Natural killer cell (primary cell): Measurements from ENCODE around the gene COG5. TPM values are rescaled to one million over a fixed set of nuclear protein-coding genes. Genes with fewer than 3 reads are reported as not detected.

Experiments used
- ATAC-seq, 3 donors: fragments of 150-1000 bp in 2 of 3; fragments of 200-7000 bp in 1 of 3; cut with Tn5 transposase; 1 replicate in 1 of 3; 2 replicates in 2 of 3; pipeline ENCODE4 v1.10.0; 2021; ENCODE audit warnings: mild to moderate bottlenecking in 2 of 3, moderate library complexity in 2 of 3
- DNase-seq, 2 donors: peaks; one replicate each; pipeline versions ENCODE4 v3.0.0 to v3.0.0-alpha.2; 2013 to 2021; ENCODE audit warnings: mixed read lengths in 1 of 2
- H3K27ac ChIP-seq: one replicate; pipeline ENCODE4 v1.5.1; 2013; ENCODE audit warnings: mild to moderate bottlenecking, low read length
- H3K27me3 ChIP-seq: one replicate; pipeline ENCODE4 v1.6.1; 2013; ENCODE audit warnings: low read length; ENCODE audit not compliant: control insufficient read depth, insufficient read depth
- H3K36me3 ChIP-seq: one replicate; pipeline ENCODE4 v1.6.1; 2013; ENCODE audit warnings: low read length; ENCODE audit not compliant: control insufficient read depth, insufficient read depth
- H3K4me1 ChIP-seq: one replicate; pipeline ENCODE4 v1.6.1; 2013; ENCODE audit warnings: low read length; ENCODE audit not compliant: control insufficient read depth, insufficient read depth
- H3K4me3 ChIP-seq: one replicate; pipeline ENCODE4 v1.5.1; 2013; ENCODE audit warnings: low read length
- H3K9me3 ChIP-seq: one replicate; pipeline ENCODE4 v1.6.1; 2013; ENCODE audit warnings: low read length; ENCODE audit not compliant: control insufficient read depth, insufficient read depth
- H3K27ac Mint-ChIP-seq, 2 donors: one replicate each; pipeline ENCODE4 v1.8.0; 2022; ENCODE audit warnings: mild to moderate bottlenecking in 2 of 2, mixed read lengths in 2 of 2, moderate library complexity in 1 of 2
- H3K27me3 Mint-ChIP-seq, 2 donors: one replicate each; pipeline ENCODE4 v1.8.0; 2022; ENCODE audit warnings: low read depth in 2 of 2, mixed read lengths in 2 of 2
- H3K36me3 Mint-ChIP-seq: one replicate; pipeline ENCODE4 v1.8.0; 2022; ENCODE audit warnings: mixed read lengths
- H3K4me1 Mint-ChIP-seq, 2 donors: one replicate each; pipeline ENCODE4 v1.8.0; 2022; ENCODE audit warnings: mixed read lengths in 2 of 2
- H3K4me3 Mint-ChIP-seq: one replicate; pipeline ENCODE4 v1.8.0; 2022; ENCODE audit warnings: mild to moderate bottlenecking, moderate library complexity, mixed read lengths
- H3K9me3 Mint-ChIP-seq, 2 donors: one replicate each; pipeline ENCODE4 v1.8.0; 2022; ENCODE audit warnings: mixed read lengths in 2 of 2
- WGBS: methylation state at CpG from one replicate; pipeline ENCODE4 v1.1.7; 2013; ENCODE audit warnings: missing lambda C conversion rate; ENCODE audit not compliant: insufficient coverage; 5-methylcytosine and 5-hydroxymethylcytosine counted together
- intact Hi-C: fragments of 100-400 bp; cut with micrococcal nuclease; formaldehyde crosslinking; loops from one replicate; pipeline ENCODE4 v1.14.2; 2022
- total RNA-seq, 4 donors: library from RNA; stranded (reverse); fragments of 120-200 nt in 1 of 4; gene quantifications; one replicate each; pipeline versions ENCODE4 v1.2.3 to v1.2.4, GENCODE V29; 2013 to 2022
- TF ChIP-seq, protein P1 (sequence below): fragments of 200-600 bp; IDR thresholded peaks from one replicate; pipeline ENCODE4 v1.8.0; 2022; ENCODE audit warnings: antibody characterized with exemption

Gene COG5
- total RNA-seq, 3 donors from 2014 or later (not counting 1 experiment from before 2014, with no cell fraction given), result 49.2 to 54.6 (median 54.2) TPM

DNA sequence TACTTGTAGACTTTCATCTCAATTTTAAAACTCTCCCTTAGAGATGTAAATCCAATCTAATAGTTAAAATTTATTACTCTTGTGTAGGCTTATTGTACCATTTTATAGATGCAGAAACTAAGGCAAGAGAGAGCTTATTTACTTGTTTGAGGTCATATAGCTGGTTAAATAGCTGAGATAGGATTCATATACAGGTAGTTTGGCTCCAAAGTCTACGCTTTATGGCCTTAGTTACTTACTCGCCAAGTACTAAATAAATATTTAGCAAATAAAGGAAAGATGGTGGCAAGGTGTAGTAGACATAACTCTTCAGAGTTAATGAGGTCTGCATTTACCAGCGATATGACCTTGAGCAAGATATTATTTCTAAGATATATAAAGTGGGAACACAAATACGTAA, 308.1 kb downstream of the COG5 start:
- H3K9me3 Mint-ChIP-seq, result no peaks in the 10 kb centered on the region
- H3K4me1 ChIP-seq, result no peaks in the 10 kb centered on the region
- H3K9me3 ChIP-seq, result no peaks in the 10 kb centered on the region
- no peaks in the 10 kb centered on the region for H3K36me3 ChIP-seq
- H3K4me3 Mint-ChIP-seq, result no peak overlapping the region
- H3K27me3 ChIP-seq, result no peaks in the 10 kb centered on the region
- TF ChIP-seq, protein P1, sequence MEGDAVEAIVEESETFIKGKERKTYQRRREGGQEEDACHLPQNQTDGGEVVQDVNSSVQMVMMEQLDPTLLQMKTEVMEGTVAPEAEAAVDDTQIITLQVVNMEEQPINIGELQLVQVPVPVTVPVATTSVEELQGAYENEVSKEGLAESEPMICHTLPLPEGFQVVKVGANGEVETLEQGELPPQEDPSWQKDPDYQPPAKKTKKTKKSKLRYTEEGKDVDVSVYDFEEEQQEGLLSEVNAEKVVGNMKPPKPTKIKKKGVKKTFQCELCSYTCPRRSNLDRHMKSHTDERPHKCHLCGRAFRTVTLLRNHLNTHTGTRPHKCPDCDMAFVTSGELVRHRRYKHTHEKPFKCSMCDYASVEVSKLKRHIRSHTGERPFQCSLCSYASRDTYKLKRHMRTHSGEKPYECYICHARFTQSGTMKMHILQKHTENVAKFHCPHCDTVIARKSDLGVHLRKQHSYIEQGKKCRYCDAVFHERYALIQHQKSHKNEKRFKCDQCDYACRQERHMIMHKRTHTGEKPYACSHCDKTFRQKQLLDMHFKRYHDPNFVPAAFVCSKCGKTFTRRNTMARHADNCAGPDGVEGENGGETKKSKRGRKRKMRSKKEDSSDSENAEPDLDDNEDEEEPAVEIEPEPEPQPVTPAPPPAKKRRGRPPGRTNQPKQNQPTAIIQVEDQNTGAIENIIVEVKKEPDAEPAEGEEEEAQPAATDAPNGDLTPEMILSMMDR, result no peak
- H3K36me3 Mint-ChIP-seq, result no peaks in the 10 kb centered on the region
- ATAC-seq, result no peak
- no peak overlapping the region for H3K4me3 ChIP-seq
- no peaks in the 10 kb centered on the region for H3K27me3 Mint-ChIP-seq
- WGBS, result 100% methylated on average over 1 of the region's 4 CpGs
- no peak overlapping the region for H3K27ac Mint-ChIP-seq
- intact Hi-C loops, result no loop called here
- H3K27ac ChIP-seq, result no peak overlapping the region
- H3K4me1 Mint-ChIP-seq, result peaks cover 0 to 5% of the 10 kb centered on the region in 2 donors
- no peak for DNase-seq

DNA sequence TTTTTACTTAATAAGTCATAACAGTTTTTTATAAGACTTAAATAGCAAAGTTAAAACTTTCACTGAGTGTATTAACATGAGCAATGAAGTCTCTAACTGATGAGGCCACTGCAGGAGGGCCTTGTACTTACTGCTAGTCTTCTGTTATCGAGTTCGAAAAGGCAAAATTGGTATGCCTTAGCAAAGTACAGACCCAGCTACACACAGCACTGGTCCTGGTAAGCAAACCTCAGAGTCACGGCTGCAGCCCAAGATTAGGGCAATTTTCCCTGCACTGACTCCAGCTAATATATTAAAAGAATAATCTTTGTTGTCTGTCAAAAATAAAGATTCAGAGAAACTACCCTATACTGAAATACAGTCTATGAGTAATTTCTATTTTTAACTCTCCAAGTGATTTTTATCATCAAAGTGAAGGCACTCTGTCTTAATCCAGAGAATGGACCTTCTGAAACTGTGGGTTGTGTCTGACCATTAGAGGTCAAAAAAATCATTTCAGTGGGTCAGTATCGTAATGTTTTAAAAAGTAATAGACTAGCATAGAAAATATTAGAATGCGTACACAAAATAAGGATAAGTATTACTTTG, 309.2 kb downstream of the COG5 start:
- intact Hi-C loops, result no loop called here
- no peaks in the 10 kb centered on the region for H3K36me3 ChIP-seq
- Mint-ChIP-seq H3K9me3 (no peaks in the 10 kb centered on the region), H3K27ac (no peak overlapping the region), H3K36me3 (no peaks in the 10 kb centered on the region), H3K4me3 (no peak overlapping the region), H3K27me3 (no peaks in the 10 kb centered on the region), H3K4me1 (peaks cover 0 to 5% of the 10 kb centered on the region in 2 donors)
- H3K27me3 ChIP-seq, result no peaks in the 10 kb centered on the region
- TF ChIP-seq, protein P1, result no peak
- 100% methylated on average over 2 of the region's 5 CpGs for WGBS
- no peaks in the 10 kb centered on the region for H3K4me1 ChIP-seq
- H3K9me3 ChIP-seq, result no peaks in the 10 kb centered on the region
- no peak overlapping the region for H3K4me3 ChIP-seq
- no peak for DNase-seq
- no peak overlapping the region for H3K27ac ChIP-seq
- no peak for ATAC-seq

DNA sequence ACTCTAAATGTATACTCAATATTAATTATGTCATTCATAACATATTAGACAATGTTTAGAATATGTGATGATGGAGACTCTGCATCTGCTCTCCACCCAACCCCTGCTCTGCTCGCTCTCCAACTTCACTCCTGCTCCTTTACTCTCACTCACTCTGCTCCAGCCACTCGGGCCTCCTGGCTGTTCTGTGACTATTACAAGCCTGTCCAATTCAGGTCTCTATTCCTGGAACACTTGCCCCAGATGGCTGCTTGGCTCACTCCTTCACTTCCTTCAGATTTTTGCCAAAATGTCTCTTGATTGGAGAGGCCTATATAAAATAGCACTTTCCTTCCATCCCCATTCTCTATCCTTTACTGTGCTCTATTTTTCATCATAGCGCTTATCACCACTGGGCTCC, 310.1 kb downstream of the COG5 start:
- Histone ChIP-seq H3K27ac (no peak overlapping the region), H3K36me3 (no peaks in the 10 kb centered on the region), H3K4me3 (no peak overlapping the region), H3K27me3 (no peaks in the 10 kb centered on the region), H3K9me3 (no peaks in the 10 kb centered on the region), H3K4me1 (no peaks in the 10 kb centered on the region)
- Mint-ChIP-seq H3K4me3 (no peak overlapping the region), H3K4me1 (peaks cover 0 to 5% of the 10 kb centered on the region in 2 donors), H3K27ac (no peak overlapping the region), H3K36me3 (no peaks in the 10 kb centered on the region), H3K27me3 (no peaks in the 10 kb centered on the region), H3K9me3 (no peaks in the 10 kb centered on the region)
- TF ChIP-seq, protein P1, result no peak
- no peak for DNase-seq
- no peak for ATAC-seq
- WGBS, result 97% methylated on average over 3 of the region's 3 CpGs
- intact Hi-C loops, result no loop called here

DNA sequence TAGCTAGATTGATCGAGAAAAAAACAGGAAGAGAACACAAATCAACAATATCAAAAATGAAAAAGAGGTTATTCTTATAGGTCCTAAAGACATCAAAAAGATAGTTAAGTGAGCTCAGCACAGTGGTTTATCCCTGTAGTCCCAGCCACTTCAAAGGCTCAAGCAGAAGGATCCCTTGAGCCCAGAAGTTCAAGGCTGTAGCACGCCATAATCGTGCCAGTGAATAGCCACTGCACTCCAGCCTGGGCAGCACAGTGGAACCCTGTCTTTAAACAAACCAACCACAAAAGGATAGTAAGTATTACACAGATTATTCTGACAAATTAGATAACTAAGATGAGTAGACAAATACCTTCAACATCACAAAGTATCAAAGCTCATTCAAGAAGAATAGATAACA, 311.8 kb downstream of the COG5 start:
- Mint-ChIP-seq H3K4me3 (no peak overlapping the region), H3K27ac (no peak overlapping the region), H3K9me3 (no peaks in the 10 kb centered on the region), H3K27me3 (no peaks in the 10 kb centered on the region), H3K4me1 (peaks cover 3 to 5% of the 10 kb centered on the region in 2 donors), H3K36me3 (peaks cover 7% of the 10 kb centered on the region)
- WGBS, result 81% methylated on average over 2 of the region's 3 CpGs
- Histone ChIP-seq H3K36me3 (peaks cover 7% of the 10 kb centered on the region), H3K27ac (no peak overlapping the region), H3K27me3 (no peaks in the 10 kb centered on the region), H3K4me1 (no peaks in the 10 kb centered on the region), H3K4me3 (no peak overlapping the region), H3K9me3 (no peaks in the 10 kb centered on the region)
- intact Hi-C loops, result no loop called here
- DNase-seq (no peak), ATAC-seq (no peak)
- TF ChIP-seq, protein P1, result no peak
